CD14-positive monocyte (primary cell): ENCODE measurements around the gene CCDC188. TPM values are rescaled to one million over a fixed set of nuclear protein-coding genes. Genes with fewer than 3 reads are reported as not detected.

Experiments used
- DNase-seq, 3 donors: peaks; one replicate each; pipeline ENCODE4 v3.0.0-alpha.2; 2011 to 2022
- H2AFZ ChIP-seq: 2 replicates; pipeline ENCODE4 v1.6.0; 2012; ENCODE audit warnings: mild to moderate bottlenecking, low read depth, low read length, inconsistent platforms; ENCODE audit not compliant: insufficient read depth, poor library complexity, severe bottlenecking
- H3K27ac ChIP-seq, 2 donors: 1 replicate in 1 of 2; 2 replicates in 1 of 2; pipeline ENCODE4 v1.5.1; 2012 to 2013; ENCODE audit warnings: low read length in 2 of 2, control low read depth in 1 of 2, inconsistent platforms in 1 of 2, low read depth in 1 of 2, mild to moderate bottlenecking in 1 of 2
- H3K27me3 ChIP-seq, 2 donors: one replicate each; pipeline versions ENCODE4 v1.6.0 to v1.6.1; 2011 to 2013; ENCODE audit warnings: low read length in 2 of 2; ENCODE audit not compliant: control insufficient read depth in 2 of 2, insufficient read depth in 2 of 2
- H3K36me3 ChIP-seq, 2 donors: replicated peaks in 1 of 2; 1 replicate in 1 of 2; 2 replicates in 1 of 2; pipeline versions ENCODE4 v1.5.1 to v1.6.1; 2012 to 2013; ENCODE audit warnings: low read length in 2 of 2, control low read depth in 1 of 2, inconsistent platforms in 1 of 2, mild to moderate bottlenecking in 1 of 2; ENCODE audit not compliant: insufficient read depth in 2 of 2, control insufficient read depth in 1 of 2
- H3K4me1 ChIP-seq, 2 donors: 1 replicate in 1 of 2; 2 replicates in 1 of 2; pipeline versions ENCODE4 v1.5.1 to v1.6.1; 2012 to 2013; ENCODE audit warnings: low read length in 2 of 2, control low read depth in 1 of 2, inconsistent platforms in 1 of 2, mild to moderate bottlenecking in 1 of 2, moderate library complexity in 1 of 2; ENCODE audit not compliant: insufficient read depth in 2 of 2, control insufficient read depth in 1 of 2
- H3K4me2 ChIP-seq: replicated peaks from 2 replicates; pipeline ENCODE3; 2012; ENCODE audit warnings: low read length, moderate library complexity, mild to moderate bottlenecking; ENCODE audit not compliant: poor library complexity, severe bottlenecking; ENCODE audit errors: extremely low read depth
- H3K4me3 ChIP-seq, 3 experiments: fragments of 200-600 bp in 1 of 3; sonication (generic) in 1 of 3; replicated peaks in 1 of 3; 1 replicate in 2 of 3; 2 replicates in 1 of 3; pipeline ENCODE4 v1.5.1; 2011 to 2013; ENCODE audit warnings: low read length in 3 of 3, mild to moderate bottlenecking in 3 of 3, control low read depth in 2 of 3, low read depth in 2 of 3, inconsistent platforms in 1 of 3, moderate library complexity in 1 of 3
- H3K79me2 ChIP-seq: 2 replicates; pipeline ENCODE4 v1.6.0; 2012; ENCODE audit warnings: mild to moderate bottlenecking, control low read depth, inconsistent platforms, low read length, moderate library complexity; ENCODE audit not compliant: insufficient read depth
- H3K9ac ChIP-seq: 2 replicates; pipeline ENCODE4 v1.6.0; 2017; ENCODE audit warnings: low read length, mild to moderate bottlenecking; ENCODE audit not compliant: insufficient read depth, poor library complexity, severe bottlenecking
- H3K9me3 ChIP-seq, 2 donors: replicated peaks in 1 of 2; 1 replicate in 1 of 2; 2 replicates in 1 of 2; pipeline versions ENCODE4 v1.5.1 to v1.6.1; 2012 to 2013; ENCODE audit warnings: low read length in 2 of 2, control low read depth in 1 of 2; ENCODE audit not compliant: control insufficient read depth in 1 of 2, insufficient read depth in 1 of 2
- H4K20me1 ChIP-seq: 2 replicates; pipeline ENCODE4 v1.6.0; 2012; ENCODE audit warnings: mild to moderate bottlenecking, low read length, control low read depth, moderate library complexity; ENCODE audit not compliant: insufficient read depth
- H3K27ac Mint-ChIP-seq, 7 donors: one replicate each; pipeline ENCODE4 v1.8.0; 2020; ENCODE audit warnings: mild to moderate bottlenecking in 7 of 7, mixed read lengths in 7 of 7, moderate library complexity in 6 of 7, inconsistent platforms in 2 of 7
- H3K27me3 Mint-ChIP-seq, 3 donors: one replicate each; pipeline ENCODE4 v1.8.0; 2021 to 2022; ENCODE audit warnings: low read depth in 3 of 3, mild to moderate bottlenecking in 3 of 3, mixed read lengths in 3 of 3, moderate library complexity in 3 of 3, inconsistent platforms in 1 of 3
- H3K36me3 Mint-ChIP-seq, 2 donors: one replicate each; pipeline ENCODE4 v1.8.0; 2020; ENCODE audit warnings: mixed read lengths in 2 of 2, inconsistent platforms in 1 of 2, mild to moderate bottlenecking in 1 of 2
- H3K4me1 Mint-ChIP-seq: one replicate; pipeline ENCODE4 v1.8.0; 2020; ENCODE audit warnings: mild to moderate bottlenecking, mixed read lengths
- H3K4me3 Mint-ChIP-seq, 2 donors: one replicate each; pipeline ENCODE4 v1.8.0; 2020; ENCODE audit warnings: mild to moderate bottlenecking in 2 of 2, mixed read lengths in 2 of 2, moderate library complexity in 1 of 2
- H3K9me3 Mint-ChIP-seq, 7 donors: one replicate each; pipeline ENCODE4 v1.8.0; 2020 to 2022; ENCODE audit warnings: mixed read lengths in 7 of 7, mild to moderate bottlenecking in 6 of 7, moderate library complexity in 6 of 7, inconsistent platforms in 2 of 7
- WGBS: methylation state at CpG from one replicate; pipeline ENCODE4 v1.1.5; 2013; ENCODE audit warnings: missing lambda C conversion rate; ENCODE audit not compliant: insufficient coverage; 5-methylcytosine and 5-hydroxymethylcytosine counted together
- intact Hi-C, 2 donors: fragments of 100-400 bp; cut with micrococcal nuclease; formaldehyde crosslinking; loops; one replicate each; pipeline versions ENCODE4 v1.15.0 to v1.15.1; 2023
- polyA plus RNA-seq, 3 donors: library from polyadenylated mRNA; depleted of rRNA in 1 of 3; unstranded in 2 of 3; stranded (reverse) in 1 of 3; fragments of 300-500 nt in 2 of 3; fragments of >200 nt in 1 of 3; fragmentation: Illumina TruSeq in 2 of 3; gene quantifications; 1 replicate in 2 of 3; 2 replicates in 1 of 3; pipeline ENCODE4 v1.2.3, GENCODE V29; 2012 to 2021
- TF ChIP-seq, protein P1 (sequence below): fragments of 200-600 bp; IDR thresholded peaks from one replicate; pipeline ENCODE4 v1.8.0; 2022; ENCODE audit warnings: antibody characterized with exemption, mild to moderate bottlenecking

The CCDC188 gene
- polyA plus RNA-seq, 3 donors: 0.15 TPM; not detected in 2

GRCh38 chr22:20131859-20132685, 18.8 kb downstream of the CCDC188 start:
- peaks cover 15 to 27% of the 10 kb centered on the region in 2 donors for H3K4me1 ChIP-seq
- under 1% methylated on average over 71 of the region's 72 CpGs for WGBS
- Mint-ChIP-seq H3K27me3 (no peaks in the 10 kb centered on the region), H3K4me3 (peak overlapping the region; percentile 69 to 75), H3K36me3 (peaks cover 7 to 14% of the 10 kb centered on the region in 2 donors), H3K4me1 (peaks cover 21% of the 10 kb centered on the region), H3K9me3 (no peaks in the 10 kb centered on the region), H3K27ac (peak overlapping the region in 1 of 7 donors; percentile 8)
- peak overlapping the region; percentile 71 for H2AFZ ChIP-seq
- H3K79me2 ChIP-seq: peaks cover 25% of the 10 kb centered on the region
- no peaks in the 10 kb centered on the region for H3K9me3 ChIP-seq
- H3K4me3 ChIP-seq: peak overlapping the region; percentile 39 to 77 (median 42)
- H3K9ac ChIP-seq: peak overlapping the region; percentile 65
- H3K4me2 ChIP-seq: peak overlapping the region; percentile 93
- H3K27me3 ChIP-seq: no peaks in the 10 kb centered on the region
- H4K20me1 ChIP-seq: peaks cover 46% of the 10 kb centered on the region
- peak overlapping the region in 1 of 2 donors; percentile 36 for H3K27ac ChIP-seq
- intact Hi-C loops: no loop called here
- H3K36me3 ChIP-seq: peaks cover 0 to 5% of the 10 kb centered on the region in 2 donors
- TF ChIP-seq, protein P1, sequence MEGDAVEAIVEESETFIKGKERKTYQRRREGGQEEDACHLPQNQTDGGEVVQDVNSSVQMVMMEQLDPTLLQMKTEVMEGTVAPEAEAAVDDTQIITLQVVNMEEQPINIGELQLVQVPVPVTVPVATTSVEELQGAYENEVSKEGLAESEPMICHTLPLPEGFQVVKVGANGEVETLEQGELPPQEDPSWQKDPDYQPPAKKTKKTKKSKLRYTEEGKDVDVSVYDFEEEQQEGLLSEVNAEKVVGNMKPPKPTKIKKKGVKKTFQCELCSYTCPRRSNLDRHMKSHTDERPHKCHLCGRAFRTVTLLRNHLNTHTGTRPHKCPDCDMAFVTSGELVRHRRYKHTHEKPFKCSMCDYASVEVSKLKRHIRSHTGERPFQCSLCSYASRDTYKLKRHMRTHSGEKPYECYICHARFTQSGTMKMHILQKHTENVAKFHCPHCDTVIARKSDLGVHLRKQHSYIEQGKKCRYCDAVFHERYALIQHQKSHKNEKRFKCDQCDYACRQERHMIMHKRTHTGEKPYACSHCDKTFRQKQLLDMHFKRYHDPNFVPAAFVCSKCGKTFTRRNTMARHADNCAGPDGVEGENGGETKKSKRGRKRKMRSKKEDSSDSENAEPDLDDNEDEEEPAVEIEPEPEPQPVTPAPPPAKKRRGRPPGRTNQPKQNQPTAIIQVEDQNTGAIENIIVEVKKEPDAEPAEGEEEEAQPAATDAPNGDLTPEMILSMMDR: no peak
- peak; percentile 17 to 25 (median 22) for DNase-seq

- DNase-seq: no peak
- Histone ChIP-seq H3K9ac (peak within 1 kb of the TSS; percentile 75), H3K4me2 (peak within 1 kb of the TSS; percentile 93), H3K4me1 (peaks cover 15 to 27% of the 10 kb centered on the region in 2 donors), H3K27ac (peak within 1 kb of the TSS; percentile 49 to 58), H3K79me2 (peaks cover 24% of the 10 kb centered on the region), H3K36me3 (peaks cover 0 to 11% of the 10 kb centered on the region in 2 donors), H3K9me3 (no peaks in the 10 kb centered on the region), H4K20me1 (peaks cover 41% of the 10 kb centered on the region), H2AFZ (peak within 1 kb of the TSS; percentile 83), H3K27me3 (no peaks in the 10 kb centered on the region), H3K4me3 (peak within 1 kb of the TSS; percentile 63 to 88 (median 81))
- peaks cover 13 to 20% of the 10 kb centered on the region in 2 donors for H3K36me3 Mint-ChIP-seq
- peak within 1 kb of the TSS in 1 of 7 donors; percentile 8 for H3K27ac Mint-ChIP-seq
- peaks cover 21% of the 10 kb centered on the region for H3K4me1 Mint-ChIP-seq
- H3K9me3 Mint-ChIP-seq: no peaks in the 10 kb centered on the region
- peak within 1 kb of the TSS; percentile 75 to 76 for H3K4me3 Mint-ChIP-seq
- under 1% methylated on average over 42 of the region's 43 CpGs for WGBS
- H3K27me3 Mint-ChIP-seq: no peaks in the 10 kb centered on the region
- intact Hi-C loops: no loop called here
- TF ChIP-seq, protein P1: no peak
Measured at GRCh38 chr22:20131597-20131858, 19.3 kb downstream of the CCDC188 start, which contains the start of gene ZDHHC8. ZDHHC8 (plus strand) TSS chr22:20131804; CDS start chr22:20131948, 144 bp downstream.
